H1 (cell line): ENCODE data around the gene FGF11. TPM values are rescaled to one million over a fixed set of nuclear protein-coding genes. Genes with fewer than 3 reads are reported as not detected.
A peak's percentile ranks its signal among the peaks of the same experiment; 100 is the strongest.

Experiments used
- ASH2L ChIP-seq: fragments of 200-600, 300-600 bp; sonication (generic); IDR thresholded peaks from one replicate; pipeline ENCODE4 v1.7.1; 2017; ENCODE audit warnings: low read length
- CBX5 ChIP-seq: fragments of 300-800, 300-1000 bp; sonication (generic); IDR thresholded peaks from 2 replicates; pipeline ENCODE4 v1.7.1; 2016; ENCODE audit warnings: antibody characterized with exemption, low read length, low read depth
- EGR1 ChIP-seq: IDR thresholded peaks from 2 replicates; pipeline ENCODE4 v1.6.1; 2011; ENCODE audit warnings: low read depth, low read length, borderline replicate concordance
- EZH2 ChIP-seq: fragments of 200-600 bp; sonication (generic); IDR thresholded peaks from 2 replicates; pipeline ENCODE4 v1.7.1; 2012; ENCODE audit warnings: low read depth, mild to moderate bottlenecking, moderate library complexity, low read length, inconsistent platforms; ENCODE audit not compliant: severe bottlenecking
- FOSL1 ChIP-seq: IDR thresholded peaks from 2 replicates; pipeline ENCODE4 v1.6.1; 2011; ENCODE audit warnings: mild to moderate bottlenecking, low read depth, low read length, moderate library complexity; ENCODE audit not compliant: insufficient read depth
- JUN ChIP-seq: IDR thresholded peaks from 2 replicates; pipeline ENCODE4 v1.6.1; 2011; ENCODE audit warnings: low read depth, mild to moderate bottlenecking, improper control_type of control experiment, low read length
- KDM1A ChIP-seq: fragments of 200-600, 300-600 bp; sonication (generic); IDR thresholded peaks from 2 replicates; pipeline ENCODE4 v1.7.1; 2016; ENCODE audit warnings: mild to moderate bottlenecking, low read length, borderline replicate concordance
- NANOG ChIP-seq: IDR thresholded peaks from 2 replicates; pipeline ENCODE4 v1.6.1; 2011; ENCODE audit warnings: low read length, low read depth, mild to moderate bottlenecking, inconsistent platforms; ENCODE audit not compliant: insufficient read depth, poor library complexity, severe bottlenecking
- PHF8 ChIP-seq: fragments of 200-600 bp; sonication (generic); conservative IDR thresholded peaks from 2 replicates; pipeline ENCODE4 v1.7.1; 2012; ENCODE audit warnings: low read depth, mild to moderate bottlenecking, inconsistent platforms, low read length, moderate library complexity
- POU5F1 ChIP-seq: IDR thresholded peaks from 2 replicates; pipeline ENCODE4 v1.6.1; 2011; ENCODE audit warnings: low read depth, mild to moderate bottlenecking, low read length, moderate library complexity
- RBBP5 ChIP-seq: IDR thresholded peaks from 2 replicates; pipeline ENCODE4 v1.7.1; 2012; ENCODE audit warnings: low read depth, mild to moderate bottlenecking, inconsistent platforms, low read length, moderate library complexity, borderline replicate concordance
- RFX5 ChIP-seq: IDR thresholded peaks from 2 replicates; pipeline ENCODE4 v1.6.1; 2011; ENCODE audit warnings: low read depth, low read length, improper control_type of control experiment, borderline replicate concordance
- TAF7 ChIP-seq: optimal IDR thresholded peaks from 2 replicates; pipeline ENCODE3; 2011; ENCODE audit warnings: low read depth, mild to moderate bottlenecking, inconsistent platforms, low read length, moderate library complexity, borderline replicate concordance
- TCF12 ChIP-seq: IDR thresholded peaks from 2 replicates; pipeline ENCODE4 v1.6.1; 2011; ENCODE audit warnings: low read depth, mild to moderate bottlenecking, low read length
- YY1 ChIP-seq: IDR thresholded peaks from 2 replicates; pipeline ENCODE4 v1.6.1; 2011; ENCODE audit warnings: low read depth, mild to moderate bottlenecking, low read length
- ZNF274 ChIP-seq: IDR thresholded peaks from 2 replicates; pipeline ENCODE4 v1.7.0; 2012; ENCODE audit warnings: low read length, borderline replicate concordance; ENCODE audit errors: extremely low read depth
- polyA plus RNA-seq, 7 experiments: library from polyadenylated mRNA; depleted of rRNA in 3 of 7; stranded (reverse) in 5 of 7; unstranded in 2 of 7; fragments of >200 nt in 5 of 7; fragments of 200-250 nt in 2 of 7; gene quantifications; 1 replicate in 5 of 7; 2 replicates in 1 of 7; 4 replicates in 1 of 7; pipeline versions ENCODE4 v1.2.1 to v1.2.3, GENCODE V29; 2011 to 2013; ENCODE audit warnings: missing spikeins in 2 of 7, mixed read lengths in 2 of 7
- total RNA-seq: library from RNA; stranded (reverse); fragmentation: NEBNext Ultra II Directional; extraction: Animal tissue kit (Norgen Biotek cat#: 25700); gene quantifications from 2 replicates; pipeline ENCODE4 v1.2.1, GENCODE V29; 2021
- TF ChIP-seq, protein P1 (sequence below): IDR thresholded peaks from 2 replicates; pipeline ENCODE4 v1.6.1; 2011; ENCODE audit warnings: low read depth, mild to moderate bottlenecking, low read length; ENCODE audit not compliant: insufficient read depth
- TF ChIP-seq, protein P2 (sequence below), 3 experiments: IDR thresholded peaks; 1 replicate in 2 of 3; 2 replicates in 1 of 3; pipeline versions ENCODE4 v1.5.1 to v1.6.1; 2011; ENCODE audit warnings: low read length in 3 of 3, mild to moderate bottlenecking in 3 of 3, inconsistent platforms in 2 of 3, low read depth in 1 of 3, moderate library complexity in 1 of 3; ENCODE audit not compliant: insufficient read depth in 1 of 3; ENCODE audit errors: control extremely low read depth in 1 of 3
- TF ChIP-seq, protein P3 (sequence below): IDR thresholded peaks from 2 replicates; pipeline ENCODE4 v1.6.1; 2012; ENCODE audit warnings: inconsistent platforms

The FGF11 gene
- total and polyA plus RNA-seq, 2 of the 8 experiments (the other 6 are each of a cell fraction or from before 2014, with no cell fraction given), result 11.8 to 26.1 TPM

DNA sequence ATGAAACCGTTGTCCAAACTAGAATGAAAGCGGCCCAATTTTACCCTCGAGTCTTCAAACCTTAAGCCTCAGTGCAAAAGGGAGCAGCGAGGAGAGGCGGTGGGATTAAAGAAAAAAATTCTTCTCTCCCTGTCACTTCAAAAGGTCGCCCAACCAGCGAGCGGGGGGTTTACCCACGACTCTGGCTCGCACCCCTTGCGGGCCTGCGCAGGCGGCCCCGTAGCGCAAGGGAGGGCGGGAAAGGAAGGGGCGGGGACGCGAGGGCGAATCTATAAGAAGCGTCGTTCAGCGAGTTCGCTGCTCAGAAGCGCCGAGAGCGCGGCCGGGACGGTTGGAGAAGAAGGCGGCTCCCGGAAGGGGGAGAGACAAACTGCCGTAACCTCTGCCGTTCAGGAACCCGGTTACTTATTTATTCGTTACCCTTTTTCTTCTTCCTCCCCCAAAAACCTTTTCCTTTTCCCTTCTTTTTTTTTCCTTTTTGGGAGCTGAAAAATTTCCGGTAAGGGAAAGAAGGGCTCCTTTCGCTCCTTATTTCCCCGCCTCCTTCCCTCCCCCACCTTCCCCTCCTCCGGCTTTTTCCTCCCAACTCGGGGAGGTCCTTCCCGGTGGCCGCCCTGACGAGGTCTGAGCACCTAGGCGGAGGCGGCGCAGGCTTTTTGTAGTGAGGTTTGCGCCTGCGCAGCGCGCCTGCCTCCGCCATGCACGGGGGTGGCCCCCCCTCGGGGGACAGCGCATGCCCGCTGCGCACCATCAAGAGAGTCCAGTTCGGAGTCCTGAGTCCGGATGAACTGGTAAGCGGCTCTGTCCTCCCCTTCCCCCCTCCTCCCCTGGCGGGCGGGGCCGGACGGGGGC is 45.0 kb downstream of the FGF11 start, which contains the start of gene POLR2A (continued):
- no peak for TF ChIP-seq KDM1A
- peak; percentile 41 for TF ChIP-seq NANOG
- TF ChIP-seq JUN, result peak; percentile 34; the same call in 1 of the 2 replicates
- TF ChIP-seq, protein P1, sequence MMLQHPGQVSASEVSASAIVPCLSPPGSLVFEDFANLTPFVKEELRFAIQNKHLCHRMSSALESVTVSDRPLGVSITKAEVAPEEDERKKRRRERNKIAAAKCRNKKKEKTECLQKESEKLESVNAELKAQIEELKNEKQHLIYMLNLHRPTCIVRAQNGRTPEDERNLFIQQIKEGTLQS, result no peak
- 0 out of 2 replicates have a peak, but pooled peaks have one; percentile 53 for TF ChIP-seq EGR1
- TF ChIP-seq ASH2L, result peak; percentile 15
- peak; percentile 90 for TF ChIP-seq PHF8
- TF ChIP-seq, protein P2, sequence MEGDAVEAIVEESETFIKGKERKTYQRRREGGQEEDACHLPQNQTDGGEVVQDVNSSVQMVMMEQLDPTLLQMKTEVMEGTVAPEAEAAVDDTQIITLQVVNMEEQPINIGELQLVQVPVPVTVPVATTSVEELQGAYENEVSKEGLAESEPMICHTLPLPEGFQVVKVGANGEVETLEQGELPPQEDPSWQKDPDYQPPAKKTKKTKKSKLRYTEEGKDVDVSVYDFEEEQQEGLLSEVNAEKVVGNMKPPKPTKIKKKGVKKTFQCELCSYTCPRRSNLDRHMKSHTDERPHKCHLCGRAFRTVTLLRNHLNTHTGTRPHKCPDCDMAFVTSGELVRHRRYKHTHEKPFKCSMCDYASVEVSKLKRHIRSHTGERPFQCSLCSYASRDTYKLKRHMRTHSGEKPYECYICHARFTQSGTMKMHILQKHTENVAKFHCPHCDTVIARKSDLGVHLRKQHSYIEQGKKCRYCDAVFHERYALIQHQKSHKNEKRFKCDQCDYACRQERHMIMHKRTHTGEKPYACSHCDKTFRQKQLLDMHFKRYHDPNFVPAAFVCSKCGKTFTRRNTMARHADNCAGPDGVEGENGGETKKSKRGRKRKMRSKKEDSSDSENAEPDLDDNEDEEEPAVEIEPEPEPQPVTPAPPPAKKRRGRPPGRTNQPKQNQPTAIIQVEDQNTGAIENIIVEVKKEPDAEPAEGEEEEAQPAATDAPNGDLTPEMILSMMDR (IDR thresholded peaks at IDR 0.05; ENCODE audit: control extremely low read depth in 1 of 3, insufficient read depth in 1 of 3, low read depth in 1 of 3, low read length in 3 of 3), result no peak
- TF ChIP-seq YY1, result peak; percentile 86
- TF ChIP-seq RBBP5, result no peak; the same call in 1 of the 2 replicates
- TF ChIP-seq, protein P3, sequence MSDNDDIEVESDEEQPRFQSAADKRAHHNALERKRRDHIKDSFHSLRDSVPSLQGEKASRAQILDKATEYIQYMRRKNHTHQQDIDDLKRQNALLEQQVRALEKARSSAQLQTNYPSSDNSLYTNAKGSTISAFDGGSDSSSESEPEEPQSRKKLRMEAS, result peak; percentile 77
- TF ChIP-seq FOSL1, result no peak
- TF ChIP-seq POU5F1, result no peak
- TF ChIP-seq ZNF274, result no peak
- peak; percentile 98 for TF ChIP-seq TAF7
- TF ChIP-seq TCF12, result no peak; the same call in 1 of the 2 replicates
- TF ChIP-seq CBX5, result no peak
- TF ChIP-seq EZH2, result no peak
- peak; percentile 39; the same call in 1 of the 2 replicates for TF ChIP-seq RFX5
